ENCODE measurements around the gene TBL1X.

The TBL1X gene

DNA sequence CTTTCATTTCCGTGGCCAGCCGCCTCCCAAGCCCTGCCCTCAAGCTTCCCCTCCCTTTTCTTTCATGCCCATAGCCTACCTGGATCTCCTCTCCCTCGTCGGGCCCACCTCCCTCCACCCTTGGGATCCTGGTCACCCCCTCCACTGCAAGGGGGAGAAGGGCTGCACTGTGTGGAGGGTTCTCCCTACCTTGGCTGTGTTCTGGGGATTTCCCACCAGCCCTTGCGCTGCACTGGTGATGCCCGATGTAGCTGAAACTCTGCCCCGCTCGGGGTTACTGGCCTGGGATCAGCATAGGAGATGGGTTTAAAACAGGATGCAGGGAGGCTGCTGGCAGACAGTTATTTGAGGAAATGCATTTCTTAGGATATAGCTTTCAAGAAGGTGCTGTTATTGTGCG is 128.9 kb downstream of the TBL1X start:
- DNase-seq: no peak

DNA sequence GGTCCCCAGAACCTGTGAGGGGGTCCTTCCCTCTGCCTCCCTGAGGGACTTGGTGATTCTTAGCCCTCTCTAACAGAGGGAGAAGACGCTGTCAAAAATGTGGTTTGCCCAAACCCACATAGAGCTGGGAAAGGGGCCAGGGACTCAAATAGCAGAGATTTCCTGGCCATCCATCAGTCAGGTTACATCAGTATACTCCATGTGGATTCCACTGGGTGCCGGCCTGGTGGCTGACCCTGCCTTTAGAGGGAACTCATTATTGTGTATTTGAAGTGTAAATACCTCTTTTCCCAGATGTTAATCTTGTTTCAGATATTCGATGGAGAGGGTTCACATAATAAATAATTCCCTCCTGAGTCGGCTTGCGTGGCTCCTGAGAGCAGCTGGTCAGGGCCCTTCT is 130.3 kb downstream of the TBL1X start:
- no peak for DNase-seq

DNA sequence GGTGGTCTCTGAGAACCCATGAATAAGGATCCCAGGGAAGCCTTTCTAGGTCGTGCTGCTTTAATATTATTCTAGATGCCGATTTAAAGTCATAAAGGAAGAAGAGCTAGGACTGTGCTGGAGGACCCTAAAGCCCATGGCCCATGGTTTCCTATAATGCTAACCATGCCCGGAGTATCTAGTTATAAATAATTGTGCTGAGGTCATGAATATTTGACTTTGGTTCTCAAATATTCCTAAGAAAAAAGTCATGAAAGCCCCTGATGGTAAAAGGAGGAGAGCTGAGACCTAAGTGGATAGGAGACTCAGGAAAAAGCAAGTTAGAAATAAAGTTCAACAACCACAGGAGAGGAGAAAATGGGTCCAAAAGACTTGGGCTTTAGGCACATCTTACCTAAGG is 132.0 kb downstream of the TBL1X start:
- DNase-seq: no peak

DNA sequence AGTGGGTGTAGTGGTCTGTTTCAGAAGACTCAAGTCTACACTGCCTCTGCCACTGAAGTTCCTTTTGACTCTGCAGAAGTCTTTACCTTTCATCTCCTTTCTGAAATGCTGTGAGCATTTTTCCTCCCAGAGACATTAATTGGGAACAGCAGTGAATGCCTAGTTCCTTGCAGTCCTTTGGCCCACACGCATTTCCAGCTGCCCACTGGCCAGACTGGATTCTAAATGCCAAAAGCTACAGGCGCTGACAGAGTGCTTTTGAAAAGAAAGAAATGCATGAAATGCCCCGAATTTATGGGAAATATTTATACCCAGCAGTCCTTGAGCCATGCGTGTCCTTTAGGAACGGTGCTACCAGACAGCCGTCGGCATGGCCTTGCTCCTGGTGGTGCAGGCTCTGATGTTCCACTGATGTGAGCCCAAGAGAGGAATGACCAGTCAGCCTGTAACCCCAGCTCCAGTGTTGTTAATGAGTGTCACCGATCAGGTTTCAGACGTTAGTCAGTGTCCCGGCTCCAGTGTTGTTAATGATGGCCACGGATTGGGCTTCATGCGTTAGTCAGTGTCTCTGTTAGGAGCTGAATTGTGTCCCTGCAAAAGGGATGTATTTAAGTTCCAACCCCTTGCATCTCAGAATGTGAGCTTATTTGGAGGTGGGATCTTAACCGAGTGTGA is 132.6 kb downstream of the TBL1X start:
- DNase-seq: no peak

DNA sequence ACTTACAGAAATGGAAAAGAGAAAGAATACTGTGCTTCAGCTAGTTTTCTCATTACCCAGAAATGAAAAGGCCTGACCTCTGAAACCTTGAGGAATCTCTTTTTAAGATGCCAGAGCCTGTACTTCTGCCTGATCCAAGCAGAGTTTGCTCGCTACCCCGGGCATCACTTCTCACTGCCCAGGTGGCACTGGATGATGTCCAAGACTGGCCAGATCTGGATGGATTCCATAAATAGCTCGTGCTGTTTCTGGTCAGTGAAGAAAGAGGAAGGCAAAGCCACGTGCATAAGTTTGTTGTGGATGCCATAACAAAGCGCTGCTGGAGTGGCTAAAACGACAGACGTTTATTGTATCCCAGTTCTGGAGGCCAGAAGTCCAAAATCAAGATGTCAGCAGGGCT is 133.5 kb downstream of the TBL1X start:
- DNase-seq: no peak

DNA sequence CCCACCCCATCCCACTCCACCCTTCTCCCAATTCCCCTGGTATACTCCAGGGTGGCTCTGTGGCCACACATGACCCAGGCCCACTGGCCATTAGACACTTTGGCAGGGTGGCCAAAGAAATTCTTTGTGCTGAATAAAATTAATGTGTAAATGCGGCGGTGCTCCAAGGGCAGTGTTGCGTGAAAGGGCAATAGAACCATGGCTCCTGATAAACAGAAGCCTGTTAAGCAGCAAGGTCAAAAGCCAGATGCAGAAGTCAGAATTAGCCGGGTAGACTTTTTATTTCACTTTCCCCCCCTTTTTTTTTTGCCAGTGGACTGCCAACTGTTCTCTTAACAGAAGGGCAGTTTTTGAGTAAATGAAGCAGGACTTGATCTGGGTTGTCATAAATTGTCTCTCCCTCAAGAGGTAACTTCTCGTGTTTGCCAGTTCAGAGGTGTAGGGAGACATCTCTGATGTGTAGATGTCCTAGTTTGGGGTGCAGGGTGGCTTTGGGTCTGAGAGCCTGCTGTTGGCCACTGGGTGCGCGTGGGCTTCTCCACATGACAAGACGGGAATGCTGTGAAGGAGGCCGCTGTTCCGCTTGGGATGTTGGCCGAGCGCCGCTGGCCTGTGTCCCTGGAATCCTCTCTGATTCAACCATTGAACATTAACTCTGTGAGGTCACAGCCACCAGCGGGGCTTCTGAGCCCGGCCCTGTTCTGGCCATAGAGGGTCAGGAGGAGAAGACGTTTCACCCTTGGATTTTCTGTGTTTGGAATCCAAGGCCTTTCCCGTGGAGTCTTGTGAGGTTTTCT is 139.5 kb downstream of the TBL1X start:
- no peak for DNase-seq

DNA sequence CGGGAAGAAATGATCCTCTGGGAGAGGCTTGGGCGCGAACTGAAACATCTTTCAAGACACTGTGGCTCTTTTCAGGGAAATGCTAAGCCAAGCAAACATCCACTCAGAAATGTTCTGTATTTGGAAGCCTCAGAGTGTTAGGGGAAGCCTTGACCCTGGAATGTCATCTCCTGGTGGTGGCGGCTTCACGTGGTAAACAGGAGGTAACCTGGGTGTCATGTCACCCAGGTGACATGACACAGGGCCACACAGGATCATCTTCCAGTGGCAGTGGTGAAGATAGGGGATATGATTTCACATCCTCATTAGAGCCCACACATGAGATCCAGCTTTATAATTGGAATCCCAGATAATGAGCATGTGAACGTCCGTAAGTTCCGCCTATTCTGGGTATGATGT is 140.0 kb downstream of the TBL1X start:
- DNase-seq: no peak

DNA sequence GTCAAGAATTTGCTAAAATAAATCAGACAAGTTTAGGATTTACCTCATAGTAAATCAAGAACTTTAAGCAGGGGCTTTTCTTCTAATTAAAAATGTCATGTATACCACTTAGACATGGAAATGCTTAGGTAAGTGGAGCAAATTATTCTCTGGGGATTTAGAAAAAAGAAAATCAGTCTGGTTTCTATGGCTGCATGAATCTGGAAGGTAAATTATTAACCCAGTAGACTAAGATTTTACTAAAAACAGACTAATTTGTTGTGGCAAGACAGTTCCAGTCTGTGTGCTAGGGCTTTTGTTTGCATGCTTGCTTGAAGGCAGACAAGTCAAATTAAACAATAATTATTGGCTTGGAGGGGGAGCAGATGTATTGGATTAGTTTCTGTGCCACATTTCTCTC is 140.6 kb downstream of the TBL1X start:
- DNase-seq: no peak

DNA sequence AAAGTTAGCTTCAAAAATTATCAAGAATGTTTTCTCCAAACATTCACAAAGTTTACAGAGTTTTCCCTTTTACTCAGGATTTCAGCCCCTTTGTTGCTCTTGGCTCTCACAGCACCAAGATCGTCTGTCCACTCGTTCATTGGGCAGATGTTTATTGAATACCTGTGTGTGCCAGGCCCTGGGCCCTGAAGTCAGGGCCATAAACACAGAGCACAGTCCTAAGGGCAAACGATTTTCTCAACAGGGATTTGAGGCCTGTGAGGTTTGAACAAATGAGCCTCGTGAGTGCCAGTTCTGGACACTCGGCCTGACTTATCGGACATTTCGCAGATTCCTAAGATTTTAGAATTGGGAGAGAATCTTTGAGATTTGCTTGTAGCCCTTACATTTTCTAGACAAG is 142.1 kb downstream of the TBL1X start:
- no peak for DNase-seq

DNA sequence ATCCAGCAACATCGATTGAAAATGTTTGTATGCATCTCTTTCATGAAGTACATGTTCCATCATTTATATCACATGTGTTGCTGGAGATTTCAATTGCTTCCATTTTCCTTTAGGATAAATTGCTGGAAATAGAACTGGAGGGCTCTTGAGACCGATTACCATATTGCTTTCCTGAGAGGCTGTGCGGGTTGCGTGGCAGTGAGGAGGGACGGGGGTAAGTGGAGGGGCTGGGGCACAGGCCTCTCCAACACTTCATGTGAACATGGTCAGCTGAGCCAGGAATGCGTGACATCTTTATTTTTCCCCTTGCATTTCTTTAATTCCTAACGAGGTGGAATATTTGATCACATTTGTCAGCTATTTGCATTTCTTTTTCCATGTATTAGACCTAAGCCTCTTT is 144.6 kb downstream of the TBL1X start:
- DNase-seq: no peak

DNA sequence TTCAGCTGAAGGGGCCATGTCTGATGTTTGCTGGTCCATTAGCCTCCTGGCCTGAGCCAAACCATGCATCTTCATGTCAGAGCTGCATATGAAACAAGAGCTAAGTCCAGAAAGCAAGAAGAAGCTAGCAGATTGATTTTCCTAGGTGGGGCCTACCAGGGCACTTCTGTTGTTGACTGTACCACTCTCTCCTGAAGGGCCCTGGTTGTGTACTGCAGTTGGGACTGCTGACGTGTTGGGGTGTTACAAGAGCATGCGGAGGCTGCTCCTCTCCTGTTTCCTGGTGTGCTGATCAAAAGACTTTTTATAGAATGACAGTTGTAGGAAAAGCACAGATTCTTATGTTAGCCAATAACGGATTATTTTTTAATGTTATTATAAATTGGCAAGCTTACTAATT is 145.1 kb downstream of the TBL1X start:
- DNase-seq: no peak

DNA sequence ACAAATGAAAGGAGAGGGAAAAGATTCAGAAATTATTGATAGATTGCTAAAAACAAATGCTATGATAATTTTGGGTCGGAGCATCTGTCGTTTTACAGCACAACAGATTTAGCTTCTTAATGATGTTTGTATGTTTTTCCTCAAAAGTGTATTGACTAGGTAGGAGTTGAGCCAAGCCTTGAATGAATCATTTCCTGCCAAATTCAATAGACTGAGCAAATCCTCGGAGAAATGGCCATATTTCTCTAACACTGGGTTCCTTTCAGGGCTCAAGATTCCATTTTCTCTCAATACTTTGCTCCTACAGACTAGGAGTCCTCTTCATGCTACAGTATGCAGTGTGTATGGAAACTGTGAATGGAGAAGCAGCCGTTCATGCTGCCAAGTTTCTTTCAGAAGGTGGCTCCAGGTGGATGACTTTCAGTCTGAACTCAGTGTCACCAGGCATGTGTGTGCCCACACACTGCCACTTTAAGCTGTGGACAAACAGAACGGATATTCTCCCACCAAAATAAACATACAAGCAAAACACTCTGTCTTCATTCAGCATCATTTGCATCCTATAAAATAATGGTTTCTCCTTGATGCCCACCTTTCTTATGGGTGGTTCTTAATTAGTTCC is 146.0 kb downstream of the TBL1X start:
- DNase-seq: no peak

DNA sequence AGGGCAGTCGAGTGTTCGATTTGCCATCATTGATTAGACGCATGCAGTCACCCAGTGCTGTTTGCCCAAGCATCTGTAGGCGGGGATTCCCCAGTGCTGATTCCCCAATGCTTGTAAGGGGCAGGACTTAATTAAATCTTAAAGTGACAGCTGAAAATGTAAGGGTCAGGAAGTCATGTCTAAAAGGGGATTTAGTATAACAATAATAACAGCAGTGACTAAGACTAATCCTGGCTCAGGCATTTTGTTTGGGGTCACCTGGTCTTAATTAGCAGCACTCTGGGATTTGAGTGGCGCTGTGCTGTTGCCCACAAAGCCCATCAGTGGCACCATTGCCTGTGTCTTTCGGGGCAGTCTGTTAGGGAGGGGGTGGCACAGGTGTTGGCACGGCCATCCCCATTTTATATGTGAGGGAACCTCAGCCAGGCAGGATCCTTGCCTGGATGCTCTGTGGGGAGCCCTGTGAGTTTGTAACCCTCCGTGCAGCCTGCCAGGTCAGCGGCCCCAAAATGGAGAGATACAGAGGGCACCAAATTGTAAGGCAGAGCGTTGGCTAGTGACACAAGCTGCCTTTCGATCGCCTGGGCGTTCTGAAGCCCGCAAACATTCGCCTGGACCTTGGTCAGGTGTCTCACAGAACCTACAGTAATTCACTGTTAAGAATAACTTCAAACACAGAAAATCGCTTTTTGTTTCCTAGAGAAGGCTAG is 146.7 kb downstream of the TBL1X start:
- DNase-seq: no peak

DNA sequence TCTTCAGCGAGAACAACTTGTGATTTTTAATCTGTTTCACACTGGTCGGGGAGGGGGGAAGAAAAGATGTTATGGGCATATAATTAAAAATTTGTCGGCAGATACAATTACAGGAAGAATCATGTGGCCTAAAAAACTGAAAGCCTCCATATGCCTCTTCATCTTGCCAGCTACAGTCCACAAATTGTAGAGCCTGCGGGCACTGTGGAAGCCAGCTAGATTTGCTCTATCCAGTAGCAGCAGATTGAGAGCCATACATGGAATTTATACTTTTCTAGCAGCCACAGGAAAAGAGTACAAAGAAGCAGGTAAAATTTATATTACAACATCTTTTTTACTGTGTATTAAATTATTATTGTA is 147.3 kb downstream of the TBL1X start:
- DNase-seq: no peak

DNA sequence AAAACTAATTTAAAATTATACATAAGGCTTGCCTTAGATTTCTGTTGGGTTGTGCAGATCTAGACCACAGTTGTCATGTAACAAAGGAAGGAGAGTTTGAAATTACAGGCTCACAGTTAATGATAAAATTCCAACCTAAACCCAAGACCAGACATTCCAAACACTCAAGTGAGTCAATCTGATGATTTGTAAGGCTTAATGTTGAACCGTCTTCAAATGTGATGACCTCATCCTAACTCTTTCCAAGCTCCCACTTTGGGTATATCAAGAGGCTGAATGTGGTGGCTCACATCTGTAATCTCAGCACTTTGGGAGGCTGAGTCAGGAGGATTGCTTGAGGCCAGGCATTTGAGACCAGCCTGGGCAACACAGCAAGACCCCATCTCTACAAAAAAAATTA is 149.2 kb downstream of the TBL1X start:
- DNase-seq: no peak

DNA sequence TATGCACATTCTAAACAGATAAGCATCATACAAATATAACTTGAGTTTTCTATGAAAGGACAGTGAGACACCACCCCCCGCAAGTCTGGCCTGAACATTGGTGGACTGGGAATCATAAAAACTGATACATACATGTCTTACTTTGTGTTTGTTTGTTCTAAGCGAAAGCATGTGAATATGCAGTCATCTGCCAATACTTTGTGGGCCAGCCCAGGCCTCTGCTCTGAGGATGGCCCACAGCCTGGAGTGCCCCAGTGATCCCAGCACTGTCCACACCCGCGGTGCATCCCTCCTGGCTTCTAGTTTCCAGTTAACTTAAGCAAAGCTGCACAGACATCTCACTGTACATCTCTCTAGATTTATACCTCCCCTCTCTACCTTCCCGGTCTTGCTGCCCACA is 154.3 kb downstream of the TBL1X start:
- DNase-seq: no peak

DNA sequence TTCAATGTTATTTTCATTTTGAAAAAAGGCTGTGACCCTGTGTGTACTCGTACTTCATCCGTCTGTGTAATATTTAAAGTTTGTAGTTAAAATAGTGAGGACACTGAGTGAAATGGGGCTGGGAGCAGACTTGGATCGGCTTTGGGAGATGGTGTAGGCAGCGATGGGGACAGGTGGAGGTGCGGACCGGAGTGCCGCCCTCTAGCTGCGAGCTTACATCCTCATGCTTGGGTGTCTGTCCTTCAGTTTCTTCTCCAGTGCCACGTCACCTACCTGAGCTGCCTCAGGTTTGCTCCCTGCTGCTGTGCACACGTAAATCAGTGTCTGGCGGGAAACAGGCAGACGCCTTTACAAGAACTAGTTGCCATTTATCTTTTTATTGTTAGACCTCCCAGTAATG is 154.7 kb downstream of the TBL1X start:
- no peak for DNase-seq

DNA sequence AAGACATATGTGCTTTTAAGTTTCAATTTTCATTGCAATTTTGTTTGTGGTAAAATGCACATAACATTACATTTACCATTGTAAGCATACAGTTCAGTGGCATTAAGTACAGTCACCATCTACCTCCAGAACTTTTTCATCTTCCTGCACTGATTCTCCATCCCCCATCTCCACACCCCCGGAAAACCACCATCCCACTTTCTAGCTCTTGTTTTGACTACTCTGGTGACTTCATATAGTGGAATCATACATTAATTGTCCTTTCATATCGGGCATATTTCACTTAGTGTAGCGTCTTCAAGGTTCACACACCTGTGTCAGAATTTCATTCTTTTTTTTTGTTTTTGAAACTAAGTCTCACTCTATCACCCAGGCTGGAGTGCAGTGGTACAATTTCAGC is 157.3 kb downstream of the TBL1X start:
- DNase-seq: no peak

DNA sequence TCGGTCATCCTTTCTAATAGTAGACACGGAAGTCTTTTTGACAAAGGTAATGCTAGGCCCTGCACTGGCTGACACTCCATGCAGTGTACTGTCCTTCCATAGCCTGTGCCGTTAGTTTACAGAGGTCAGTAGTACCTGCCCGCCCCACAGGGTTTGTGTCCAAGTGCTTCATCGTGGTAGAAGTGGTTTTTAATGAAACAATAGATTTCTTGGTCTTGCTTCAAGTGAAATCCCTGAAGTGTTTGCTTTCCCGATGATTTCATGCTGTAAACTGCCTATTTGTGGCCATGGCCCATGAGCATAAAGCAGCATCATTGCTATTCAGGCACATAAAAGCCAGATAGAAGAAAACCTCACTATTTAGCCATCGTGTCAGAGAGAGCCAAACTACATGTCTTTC is 161.5 kb downstream of the TBL1X start:
- no peak for DNase-seq

DNA sequence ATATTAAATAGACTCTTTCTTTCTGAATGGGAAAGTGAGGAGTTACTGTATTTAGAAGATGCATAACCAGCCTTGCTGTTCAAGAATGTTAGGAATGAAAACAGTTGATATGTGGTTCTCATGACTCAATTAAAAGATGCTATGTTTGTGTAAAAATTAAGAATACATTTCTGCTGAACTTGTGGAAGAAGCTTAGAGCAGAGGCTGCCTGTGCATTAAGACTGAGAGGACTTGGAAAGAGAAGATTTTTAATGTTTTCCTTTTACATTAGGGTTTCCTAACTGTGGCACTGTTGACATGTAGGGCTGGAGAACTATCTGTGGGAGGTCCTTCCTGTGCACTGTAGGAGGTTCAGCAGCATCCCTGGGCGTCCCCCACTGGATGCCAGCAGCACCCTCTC is 163.1 kb downstream of the TBL1X start:
- no peak for DNase-seq

DNA sequence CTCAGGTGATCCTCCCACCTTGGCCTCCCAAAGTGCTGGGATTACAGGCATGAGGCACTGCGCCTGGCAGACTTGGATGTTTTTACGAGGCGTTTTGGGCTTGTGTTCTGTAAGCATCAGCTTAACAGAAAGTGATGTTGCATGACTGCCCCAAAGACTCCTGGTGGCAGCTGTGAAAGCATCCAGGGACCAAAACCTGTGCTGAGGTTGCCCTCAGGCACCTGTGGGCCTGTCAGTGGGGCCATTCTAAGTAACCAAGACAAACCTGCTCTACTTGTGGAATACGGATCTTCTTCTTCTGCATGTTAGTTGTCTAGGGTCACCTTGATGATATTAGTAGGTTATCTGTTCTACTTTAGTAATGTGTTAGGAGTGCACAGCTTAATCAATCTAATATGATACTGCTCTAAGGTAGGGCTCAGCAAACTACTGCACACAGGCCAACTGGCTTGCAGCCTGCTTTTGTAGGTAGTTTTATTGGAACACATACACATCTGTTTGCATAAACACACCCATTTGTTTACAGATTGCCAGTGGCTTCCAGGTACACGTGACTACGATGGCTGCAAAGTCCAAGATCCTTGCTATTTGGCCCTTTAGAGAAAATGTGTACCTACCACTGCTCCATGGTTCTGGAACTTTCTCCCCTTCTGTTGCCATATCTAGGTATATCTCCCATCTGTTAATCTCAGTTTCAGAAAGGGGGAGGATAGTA is 164.1 kb downstream of the TBL1X start:
- DNase-seq: no peak

DNA sequence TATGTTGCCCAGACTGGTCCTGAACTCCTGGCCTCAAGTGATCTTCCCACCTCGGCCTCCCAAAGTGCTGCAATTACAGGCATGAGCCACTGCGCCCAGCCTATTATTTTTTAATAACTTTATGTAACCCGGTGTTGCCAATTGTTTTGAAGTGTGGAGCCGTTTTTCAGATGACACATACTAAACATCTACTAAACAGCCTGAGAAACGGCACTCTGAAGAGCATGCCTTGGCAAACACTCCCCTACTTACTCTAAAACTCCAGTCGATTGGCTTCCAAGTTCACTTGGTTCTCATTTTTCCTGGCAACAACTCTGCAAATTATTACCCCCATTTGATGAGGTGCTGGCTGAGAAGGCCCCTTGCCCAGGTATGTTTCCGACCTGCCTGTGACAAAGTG is 169.7 kb downstream of the TBL1X start:
- DNase-seq: no peak

DNA sequence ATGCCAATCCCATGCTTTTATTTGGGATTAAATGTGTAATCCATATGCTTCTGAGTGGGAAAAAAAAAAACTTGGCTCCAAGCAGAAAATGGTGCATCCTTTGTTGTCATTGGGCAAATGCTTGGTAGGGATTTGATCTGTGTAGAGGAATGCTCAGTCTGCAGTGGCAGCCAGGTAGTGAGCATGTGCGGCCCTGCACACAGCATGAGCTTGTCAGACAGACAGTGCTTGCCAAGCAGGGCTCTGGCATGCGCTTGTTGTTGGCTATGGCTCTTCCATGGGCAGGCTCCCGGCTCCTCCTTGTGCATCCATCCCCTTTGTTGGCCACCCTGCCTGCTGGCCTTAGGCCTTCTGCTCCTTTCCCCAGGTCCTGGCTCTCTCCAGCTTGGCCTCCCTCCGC is 170.5 kb downstream of the TBL1X start:
- no peak for DNase-seq

All from CD4-positive, alpha-beta T cell treated with Interleukin-10 for 1 hour (primary cell).